Activated CD8-positive, alpha-beta memory T cell treated with anti-CD3 and anti-CD28 coated beads for 24 hours (primary cell): Measurements from ENCODE around the gene MROH7.

ENCODE experiments used
- DNase-seq: peaks from one replicate; pipeline ENCODE4 v3.0.0-alpha.2; 2020

Gene MROH7

DNA sequence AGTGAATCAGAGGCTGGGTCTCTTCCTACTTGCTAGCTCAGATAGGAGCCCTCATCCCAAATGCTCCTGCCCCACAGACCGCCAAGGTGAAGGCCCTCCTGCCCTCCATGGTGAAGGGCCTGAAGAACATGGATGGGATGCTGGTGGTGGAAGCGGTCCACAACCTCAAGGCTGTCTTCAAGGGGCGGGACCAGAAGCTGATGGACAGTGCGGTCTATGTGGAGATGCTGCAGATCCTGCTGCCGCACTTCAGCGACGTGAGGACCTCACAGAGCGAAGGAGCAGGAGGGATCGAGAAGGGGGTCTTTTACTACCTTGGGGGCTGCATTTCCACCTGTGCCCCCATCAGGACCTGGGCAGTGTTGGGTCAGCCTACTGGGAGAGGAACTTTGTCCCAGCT lies 59.5 kb downstream of the MROH7 start:
- peak; percentile 43 for DNase-seq

DNA sequence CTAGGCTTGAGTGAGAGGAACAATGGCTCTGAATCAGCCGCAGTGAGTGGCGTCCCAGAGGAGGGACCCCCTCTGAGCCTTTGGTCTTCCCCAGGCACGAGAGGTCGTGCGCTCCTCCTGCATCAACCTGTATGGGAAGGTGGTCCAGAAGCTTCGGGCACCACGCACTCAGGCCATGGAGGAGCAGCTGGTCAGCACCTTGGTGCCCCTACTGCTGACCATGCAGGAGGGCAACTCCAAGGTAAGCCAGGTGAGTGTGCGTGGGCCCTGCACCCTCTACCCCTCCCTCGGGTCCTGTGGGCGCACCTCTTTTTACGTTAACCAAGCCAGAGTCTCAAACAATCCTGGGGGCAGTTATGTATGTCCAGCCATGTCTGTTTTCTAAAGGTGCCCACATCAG lies 60.4 kb downstream of the MROH7 start:
- DNase-seq = peak; percentile 41

DNA sequence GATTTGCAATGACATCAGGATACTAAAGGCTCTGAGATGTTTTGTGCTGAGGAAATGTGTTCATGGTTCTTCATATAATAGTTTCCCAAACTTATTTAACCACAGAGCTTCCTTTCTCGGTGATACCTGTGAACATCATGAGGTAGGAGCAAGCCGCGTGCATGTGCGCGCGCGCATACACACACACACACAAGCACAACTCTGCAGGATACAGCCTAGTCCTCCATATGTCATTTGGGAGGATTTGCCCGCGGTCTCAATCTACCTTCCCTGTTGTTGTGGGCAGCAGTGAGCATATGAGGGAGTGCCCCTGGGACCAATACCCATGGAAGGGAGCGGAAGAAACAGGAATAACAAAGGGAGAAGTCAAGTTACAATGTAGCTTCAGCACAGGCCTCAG lies 61.9 kb downstream of the MROH7 start:
- DNase-seq = no peak

DNA sequence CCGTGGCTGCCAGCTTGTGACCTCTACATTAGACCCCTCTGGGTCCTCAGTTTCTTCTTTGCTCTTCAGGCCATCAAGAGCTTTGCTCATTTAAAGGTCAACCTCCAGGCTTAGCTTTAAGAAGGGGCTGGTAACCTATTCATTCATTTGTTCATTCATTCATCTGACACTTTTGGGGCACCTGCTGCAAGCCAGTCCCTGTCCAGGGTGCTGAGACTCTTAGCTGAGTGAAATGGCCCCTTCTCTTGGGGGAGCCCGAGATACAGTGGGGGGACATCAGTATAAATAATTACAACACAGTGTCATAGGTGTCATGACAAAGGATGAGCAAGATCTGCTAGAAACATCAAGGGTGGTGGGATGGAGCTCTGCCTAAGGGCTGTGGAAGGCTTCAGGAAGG lies 63.6 kb downstream of the MROH7 start:
- DNase-seq = no peak

DNA sequence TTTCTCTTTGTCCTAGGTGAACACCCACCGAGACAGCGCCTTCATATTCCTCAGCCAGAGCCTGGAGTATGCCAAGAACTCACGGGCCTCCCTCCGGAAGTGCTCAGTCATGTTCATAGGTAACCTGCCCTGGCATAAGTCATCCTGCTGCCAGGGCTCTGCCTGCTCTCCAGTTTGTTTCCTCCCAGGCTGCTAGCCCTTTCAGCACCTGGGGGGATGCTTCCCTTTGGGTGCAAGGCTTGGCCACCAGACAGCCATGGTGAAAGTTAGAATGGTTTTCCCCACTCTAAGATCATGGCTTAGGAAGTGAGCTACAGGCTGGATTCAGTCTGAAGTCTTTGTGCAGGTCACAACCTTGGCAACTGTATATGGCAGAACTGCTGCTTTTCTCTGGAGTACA lies 64.8 kb downstream of the MROH7 start:
- no peak for DNase-seq

DNA sequence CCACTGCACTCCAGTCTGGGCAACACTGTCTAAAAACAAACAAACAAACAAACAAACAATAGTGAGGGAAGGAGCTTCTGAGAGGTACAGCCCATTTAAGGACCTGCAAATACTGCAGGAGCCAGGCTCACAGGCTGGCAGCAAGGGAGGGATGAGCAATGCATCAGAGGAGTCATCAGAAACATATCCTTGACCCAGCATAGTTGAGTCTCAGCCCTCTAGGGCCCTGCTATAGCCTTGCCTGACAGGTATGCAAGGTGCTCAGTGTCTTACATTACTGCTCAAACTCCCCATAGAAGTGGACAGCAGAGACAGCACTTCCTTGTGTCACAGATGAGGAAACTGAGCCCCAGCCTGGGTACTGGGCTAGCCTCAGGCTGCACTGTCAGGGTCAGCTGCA lies 66.8 kb downstream of the MROH7 start:
- no peak for DNase-seq

DNA sequence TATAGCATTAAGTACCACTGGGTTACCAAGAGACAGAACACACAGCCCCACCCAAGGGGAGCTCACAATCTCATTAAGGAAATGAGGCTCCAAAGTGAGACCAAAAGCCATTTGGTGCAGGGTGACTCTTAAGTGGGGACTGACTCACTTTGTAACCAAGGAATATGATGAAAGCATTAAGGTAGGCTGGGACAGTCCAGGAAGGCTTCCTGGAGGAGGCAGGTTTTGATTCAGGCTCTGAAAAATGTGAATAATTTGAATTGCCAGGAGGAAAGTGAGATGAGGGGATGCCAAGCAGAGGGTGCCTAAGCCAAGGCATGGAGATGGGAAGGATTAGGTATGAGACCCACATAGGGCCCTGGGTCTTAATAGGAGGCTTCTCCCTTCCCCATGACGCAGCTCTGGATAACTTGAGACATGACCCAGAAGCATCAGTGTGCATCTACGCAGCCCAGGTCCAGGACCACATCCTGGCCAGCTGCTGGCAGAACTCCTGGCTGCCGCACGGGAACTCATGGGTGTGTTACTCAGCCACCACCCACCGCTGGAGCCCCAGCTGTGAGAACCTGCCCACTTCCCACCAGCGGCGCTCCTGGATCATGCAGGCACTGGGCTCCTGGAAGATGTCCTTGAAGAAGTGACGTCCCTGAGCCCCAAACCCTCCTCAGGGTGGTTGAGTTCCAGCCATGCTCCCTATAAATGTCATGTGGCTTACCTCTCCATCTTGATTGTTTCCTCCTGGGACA lies 68.1 kb downstream of the MROH7 start:
- DNase-seq = no peak

DNA sequence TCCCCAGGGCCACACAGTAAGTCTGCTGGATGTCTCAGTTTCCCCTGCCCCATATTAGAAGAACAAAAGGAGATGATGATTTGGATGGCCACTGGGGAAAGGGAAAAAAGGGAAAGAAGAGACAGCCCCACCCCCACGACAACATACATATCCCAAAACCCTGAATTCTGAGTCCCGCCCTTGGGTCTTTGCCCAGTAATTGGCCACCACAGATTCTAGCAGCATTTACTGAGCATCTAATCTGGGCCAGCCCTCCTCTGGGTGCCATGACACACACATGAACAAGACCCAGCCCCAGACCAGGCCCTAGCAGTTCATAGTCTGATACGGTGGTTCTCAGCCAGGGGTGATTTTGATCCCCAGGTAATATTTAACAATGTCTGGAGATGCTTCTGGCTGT lies 68.8 kb downstream of the MROH7 start:
- DNase-seq = no peak

DNA sequence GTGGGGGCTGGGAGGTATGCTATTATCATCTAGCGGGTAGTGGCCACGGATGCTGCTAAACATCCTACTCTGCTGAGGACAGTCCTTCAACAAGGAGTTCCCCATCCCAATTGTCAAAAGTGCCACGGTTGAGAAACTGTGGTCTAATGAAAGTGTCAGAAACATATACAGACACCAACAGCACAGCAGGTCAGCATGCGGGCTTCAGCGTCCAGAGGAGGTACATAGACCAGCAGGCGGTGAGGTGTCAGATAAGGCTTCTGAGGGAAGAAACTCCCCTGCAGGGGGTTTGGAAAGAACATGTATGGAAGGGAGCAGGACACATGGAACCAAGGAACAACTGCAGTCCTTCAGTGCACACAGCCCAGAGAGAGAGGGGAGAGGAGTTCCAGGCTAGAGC lies 69.3 kb downstream of the MROH7 start:
- no peak for DNase-seq

DNA sequence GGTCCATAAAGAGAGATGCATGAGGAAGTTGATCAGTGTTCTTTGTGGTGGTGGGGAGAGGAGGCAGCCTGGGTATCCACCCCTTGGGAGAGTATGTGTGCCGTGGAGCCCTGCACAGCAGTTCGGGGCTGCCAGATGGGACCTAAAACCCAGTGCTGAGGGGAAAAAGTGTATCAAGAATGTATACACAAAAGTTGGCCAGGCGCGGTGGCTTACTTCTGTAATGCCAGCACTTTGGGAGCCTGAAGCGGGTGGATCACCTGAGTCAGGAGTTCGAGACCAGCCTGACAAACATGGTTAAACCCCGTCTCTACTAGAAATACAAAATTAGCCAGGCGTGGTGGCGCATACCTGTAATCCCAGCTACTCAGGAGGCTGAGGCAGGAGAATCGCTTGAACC lies 70.0 kb downstream of the MROH7 start:
- DNase-seq = no peak

DNA sequence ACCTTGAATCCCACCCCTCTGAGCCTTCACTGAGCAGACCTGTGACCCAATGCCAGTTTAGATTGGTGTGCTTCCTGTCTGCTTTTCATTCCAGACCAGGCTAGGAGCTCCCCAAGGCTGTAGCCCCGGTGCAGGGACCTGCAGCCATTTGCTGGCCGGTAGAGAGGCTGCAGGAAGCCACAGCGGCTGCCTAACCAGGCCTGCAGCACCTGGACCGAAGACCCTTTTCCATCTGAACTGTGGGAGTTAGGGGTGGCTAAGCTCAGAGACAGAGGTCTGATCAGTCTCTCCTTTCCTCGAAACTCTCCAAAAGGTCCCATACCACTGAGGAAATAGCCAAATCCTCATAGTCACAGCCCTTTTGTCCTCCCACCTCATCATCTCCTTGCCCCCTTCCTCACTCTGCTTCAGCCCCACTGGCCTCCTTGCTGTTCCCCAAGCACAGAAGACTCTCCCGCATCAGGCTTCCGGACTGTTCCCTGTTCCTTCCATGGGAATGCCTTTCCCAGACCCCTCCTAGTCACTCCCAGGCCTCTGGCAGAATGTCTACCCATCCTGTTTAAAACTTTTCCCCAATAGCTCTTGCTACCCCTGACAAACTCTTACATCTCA lies 73.4 kb downstream of the MROH7 start:
- no peak for DNase-seq

DNA sequence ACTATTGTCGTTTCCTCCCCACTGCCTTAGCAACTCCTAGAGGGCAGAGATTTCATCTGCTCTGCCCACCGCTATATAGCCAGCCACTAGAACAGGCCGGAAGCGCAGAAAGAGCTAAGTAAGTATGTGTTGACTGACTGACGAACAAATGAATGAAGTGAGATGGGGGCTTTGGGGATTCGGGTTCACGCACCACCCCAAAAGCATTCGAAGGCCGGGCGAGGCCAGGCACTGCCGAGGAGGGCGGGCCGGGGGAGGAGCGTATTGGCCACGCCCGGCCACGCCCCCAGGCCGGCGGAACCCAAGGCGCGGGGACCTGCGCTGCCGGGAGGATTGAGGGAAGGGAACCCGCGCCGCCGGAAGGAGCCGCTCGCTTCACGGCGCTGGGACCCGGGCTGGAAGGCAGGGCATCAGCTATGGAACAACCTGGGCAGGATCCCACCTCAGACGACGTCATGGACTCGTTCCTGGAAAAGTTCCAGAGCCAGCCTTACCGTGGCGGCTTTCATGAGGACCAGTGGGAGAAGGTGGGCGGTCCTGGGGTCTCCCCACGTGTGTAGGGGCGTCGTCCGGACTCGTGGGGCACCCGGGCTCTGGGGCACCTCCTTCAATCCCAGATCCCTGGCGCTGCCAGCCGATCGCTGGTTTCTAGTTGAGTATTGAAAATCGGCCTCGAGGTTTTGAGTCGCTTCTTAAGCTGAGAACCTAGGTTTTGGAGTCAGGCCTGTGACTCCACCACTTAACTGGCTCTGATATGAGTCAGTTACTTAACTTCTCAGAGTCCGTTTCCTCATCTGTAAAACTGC lies 74.1 kb downstream of the MROH7 start, which contains the start of gene TTC4:
TSS of gene TTC4 (plus strand) at position 369 of the 806 bp plus-strand sequence. CDS start at position 417, 48 bp downstream.
- DNase-seq = peak; percentile 95

DNA sequence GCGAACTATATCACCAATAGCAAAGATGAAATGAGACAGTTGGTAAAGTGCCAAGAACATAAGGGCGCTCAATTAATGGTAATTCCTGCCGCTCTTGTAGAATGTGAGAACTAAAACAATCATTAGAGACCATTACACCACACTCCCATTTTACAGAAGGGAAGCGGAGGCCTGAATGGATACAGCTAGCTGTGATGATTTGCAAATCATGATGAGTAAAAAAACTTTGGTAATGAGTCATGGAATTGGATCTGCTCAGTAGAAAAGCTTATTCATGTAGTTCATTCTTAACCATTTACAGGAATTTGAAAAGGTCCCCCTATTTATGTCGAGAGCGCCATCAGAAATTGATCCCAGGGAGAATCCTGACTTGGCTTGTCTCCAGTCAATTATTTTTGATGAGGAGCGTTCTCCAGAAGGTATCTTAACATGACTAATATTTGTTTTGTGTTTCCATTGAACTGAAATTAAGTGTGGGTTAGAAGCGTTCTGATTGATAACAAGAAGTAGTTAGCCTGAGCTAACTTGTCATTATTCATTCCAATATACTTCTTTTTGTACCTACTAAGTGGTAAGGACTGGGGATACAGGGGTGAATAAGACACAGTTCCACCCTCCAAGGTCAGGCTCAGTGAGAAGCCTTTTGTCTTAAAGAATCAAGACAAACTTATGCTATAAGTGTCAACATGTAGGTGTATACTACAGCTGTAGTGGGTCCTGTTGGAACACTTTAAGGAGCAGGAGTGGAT lies 74.9 kb downstream of the MROH7 start:
- DNase-seq = no peak

DNA sequence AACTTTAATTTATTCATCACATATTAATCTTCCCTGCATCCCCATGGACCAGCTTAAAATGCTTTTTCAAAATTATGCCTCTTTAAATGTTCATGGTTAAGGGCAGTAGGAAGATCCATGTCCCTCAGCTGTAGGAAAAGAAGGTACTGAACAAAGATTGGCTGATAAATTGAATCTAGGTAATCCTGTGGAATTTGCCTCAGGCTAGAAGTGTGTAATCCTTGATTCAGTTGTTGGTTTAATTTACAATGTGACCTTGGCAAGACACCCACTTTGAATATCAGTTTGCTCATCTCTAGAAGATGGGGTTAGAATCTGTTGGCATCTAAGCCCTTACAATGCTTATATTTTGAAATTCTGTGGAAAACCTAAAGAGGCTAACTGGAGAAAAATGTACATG lies 80.1 kb downstream of the MROH7 start:
- no peak for DNase-seq

DNA sequence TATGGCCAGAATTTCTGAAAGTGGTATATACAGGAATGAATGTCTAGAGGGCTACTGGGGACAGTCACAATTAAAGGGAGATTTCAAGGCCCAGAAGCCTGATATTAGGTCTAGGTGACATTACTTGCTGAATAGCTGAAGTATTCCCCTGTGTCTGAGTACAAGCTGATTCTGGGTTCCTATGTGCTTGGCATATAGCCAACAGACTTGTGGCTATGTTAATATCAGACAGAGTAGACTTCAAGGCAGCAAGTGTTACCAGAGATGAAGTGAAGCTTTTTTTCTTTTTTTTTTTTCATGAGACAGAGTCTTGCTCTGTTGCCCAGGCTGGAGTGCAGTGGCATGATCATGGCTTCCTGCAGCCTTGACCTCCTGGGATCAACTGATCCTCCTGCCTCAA lies 82.4 kb downstream of the MROH7 start:
- no peak for DNase-seq

DNA sequence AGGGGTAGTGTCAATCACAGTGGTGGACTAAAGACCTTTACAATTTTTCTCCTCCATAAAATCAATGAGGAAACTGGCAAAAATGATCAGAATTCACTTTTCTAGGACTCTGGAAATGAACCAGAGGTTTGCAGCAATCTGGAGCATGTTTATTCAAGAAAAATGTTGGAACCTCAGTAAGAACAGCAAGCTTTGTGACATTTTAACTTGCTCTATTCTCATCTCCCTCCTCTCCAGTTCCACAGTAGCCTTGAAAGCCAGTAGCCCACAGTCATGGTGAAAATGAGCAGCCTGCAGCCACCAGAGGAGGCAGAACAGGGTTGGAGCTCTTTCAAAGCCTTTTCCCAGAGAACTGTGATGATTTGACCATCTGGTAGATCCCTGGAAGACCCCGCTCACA lies 83.2 kb downstream of the MROH7 start:
- DNase-seq = no peak

DNA sequence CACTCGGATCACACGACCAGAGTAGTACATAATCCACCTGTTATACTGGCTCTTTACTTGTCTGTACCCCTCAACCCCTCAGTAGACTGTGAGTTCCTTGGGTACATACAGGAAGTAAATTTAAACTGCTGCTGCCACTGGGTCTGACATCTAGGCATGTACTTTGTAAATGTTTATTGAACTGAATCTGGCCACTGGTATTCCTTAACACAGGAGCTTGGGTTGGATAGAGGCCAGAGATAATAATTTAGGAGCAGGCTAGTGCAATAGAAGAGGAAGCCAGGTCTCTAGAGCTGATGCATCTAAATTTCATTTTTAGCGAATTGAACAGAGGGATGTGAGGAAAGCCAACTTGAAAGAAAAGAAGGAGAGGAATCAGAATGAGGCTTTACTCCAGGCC lies 86.4 kb downstream of the MROH7 start:
- no peak for DNase-seq

DNA sequence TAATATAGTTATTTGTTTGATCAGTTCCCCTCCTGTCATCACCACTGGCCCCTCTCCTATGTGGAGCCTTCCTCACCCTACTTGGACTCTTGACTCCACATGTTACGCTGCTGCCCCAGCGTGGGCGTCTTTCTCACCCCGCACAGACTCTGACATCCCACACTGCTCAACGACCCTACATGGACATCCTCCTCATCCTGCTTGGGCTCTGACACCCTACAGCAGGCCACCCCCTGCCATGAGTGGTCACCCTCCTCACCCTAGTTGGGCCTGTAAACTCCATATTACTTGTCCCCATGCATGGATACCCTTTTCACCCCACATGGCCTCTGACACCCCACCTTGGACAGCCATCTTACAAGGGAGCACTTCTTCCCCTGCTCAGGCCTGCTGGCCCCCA lies 95.1 kb downstream of the MROH7 start:
- no peak for DNase-seq

DNA sequence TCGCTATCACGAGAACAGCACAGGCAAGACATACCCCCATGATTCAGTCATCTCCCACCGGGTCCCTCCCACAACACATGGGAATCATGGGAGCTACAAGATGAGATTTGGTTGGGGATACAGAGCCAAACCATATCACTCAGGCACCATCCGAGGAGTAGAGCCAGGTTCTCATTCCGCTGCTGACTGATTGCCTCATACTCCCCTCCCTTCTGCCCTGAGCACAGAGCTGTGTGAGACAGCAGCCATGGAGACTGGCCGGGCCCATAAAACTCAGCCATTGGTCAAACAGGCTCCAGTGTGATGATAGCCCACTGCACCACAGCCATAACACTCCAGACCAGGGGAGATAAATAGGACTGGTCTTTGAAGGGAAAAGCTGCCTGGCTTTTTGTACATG lies 96.7 kb downstream of the MROH7 start:
- DNase-seq = no peak

DNA sequence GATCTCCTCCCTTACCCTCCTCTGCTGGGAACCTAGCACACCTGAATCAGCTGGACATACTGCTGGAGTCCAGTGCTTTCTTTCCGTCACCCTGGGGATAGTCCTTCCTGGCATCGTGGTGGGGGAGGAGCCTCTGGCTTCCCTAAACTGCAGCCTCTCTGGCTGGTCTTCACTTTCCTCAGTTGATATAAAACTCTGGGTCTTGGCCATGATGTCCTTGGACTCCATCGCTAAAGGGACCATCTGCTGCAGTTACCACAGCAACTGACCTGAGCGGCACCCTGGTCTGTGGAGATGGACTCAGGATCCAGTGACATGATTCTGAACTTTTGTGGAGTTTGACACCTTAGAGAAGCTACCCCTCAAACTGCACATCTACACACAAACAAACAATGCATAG lies 99.9 kb downstream of the MROH7 start:
- no peak for DNase-seq

DNA sequence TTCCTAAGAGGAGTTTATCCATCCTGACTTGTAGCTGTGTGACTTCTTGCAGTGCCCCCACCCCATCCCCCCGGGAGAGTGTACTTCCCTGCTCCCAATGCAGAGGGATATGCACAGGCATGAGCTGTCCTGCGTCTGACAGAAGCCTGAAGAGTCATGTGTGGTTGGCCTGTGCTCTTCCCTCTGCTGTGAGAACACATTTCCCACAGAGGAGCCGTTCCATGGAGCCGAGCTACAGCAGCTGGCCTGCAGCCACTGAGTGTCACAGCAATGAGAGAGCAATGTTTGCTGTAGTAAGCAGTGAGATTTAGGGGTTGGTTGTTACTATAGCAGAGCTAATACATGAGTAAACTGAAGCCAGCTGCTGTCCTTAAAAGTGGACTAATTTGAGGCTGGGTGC lies 100.7 kb downstream of the MROH7 start:
- peak; percentile 24 for DNase-seq

DNA sequence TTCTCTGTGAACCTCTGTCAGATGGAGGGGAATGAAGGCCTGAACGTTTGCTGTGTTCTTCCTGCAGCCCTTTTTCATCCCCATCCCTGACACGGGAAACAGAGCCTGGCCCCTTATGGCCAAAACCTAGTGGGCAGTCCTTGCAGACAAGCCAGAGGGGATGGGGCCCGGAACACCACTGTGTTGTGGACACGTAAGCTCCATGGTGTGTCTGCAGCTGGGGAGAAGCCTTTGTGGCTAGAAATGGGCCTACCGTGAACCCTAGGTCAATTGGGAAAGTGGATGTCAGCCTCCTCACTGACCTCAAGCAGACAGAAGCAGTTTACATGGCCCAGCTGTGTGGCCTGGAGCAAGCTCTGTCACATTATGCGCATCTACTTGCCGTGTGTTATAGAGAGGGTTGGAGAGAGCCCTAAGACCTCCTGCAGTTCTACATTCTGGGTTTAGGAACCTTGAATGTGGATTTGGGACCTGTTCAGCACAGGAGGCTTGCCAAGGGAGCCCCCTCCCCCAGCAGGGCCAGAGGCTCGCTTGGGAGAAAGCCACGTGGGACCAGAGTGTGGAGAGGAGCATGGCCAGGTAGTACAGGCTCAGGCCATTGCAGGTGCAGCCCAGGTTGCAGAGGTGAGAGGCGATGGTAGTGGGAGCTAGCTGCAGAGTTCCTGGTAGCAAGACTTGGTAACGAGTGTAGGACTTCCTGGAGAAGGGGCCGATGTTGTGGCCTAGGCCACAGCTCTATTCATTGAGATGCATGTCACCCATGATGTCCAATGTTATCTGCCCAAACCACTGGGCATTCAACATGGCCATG lies 102.0 kb downstream of the MROH7 start:
- peak; percentile 45 for DNase-seq
